ENCODE measurements around the gene PLEK. TPM values are rescaled to one million over a fixed set of nuclear protein-coding genes. Genes with fewer than 3 reads are reported as not detected.

Gene PLEK
- total and polyA plus RNA-seq, 9 of the 15 experiments (the other 6 are each of a cell fraction or from before 2014, with no cell fraction given), result 0.14 to 1.2 (median 0.36) TPM

DNA sequence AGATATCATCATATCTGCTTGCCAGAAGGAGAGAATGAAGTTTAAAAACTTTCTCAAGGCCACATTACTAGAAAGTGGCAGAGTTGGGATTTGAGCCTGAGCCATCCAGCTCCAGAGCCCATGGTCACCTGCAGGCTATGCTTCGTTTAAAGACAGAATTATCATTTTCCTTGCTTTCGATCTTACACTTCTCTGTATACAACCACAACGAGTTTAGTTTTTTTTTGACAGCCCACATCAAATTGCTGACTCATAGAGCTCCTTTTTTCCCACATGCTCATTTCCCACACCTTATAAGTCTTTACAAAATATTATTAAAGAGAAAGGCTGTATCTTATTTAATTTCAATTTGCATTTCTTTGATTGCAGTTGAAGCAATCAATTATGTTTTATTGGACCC lies 6.5 kb downstream of the PLEK start (continued):
- TF ChIP-seq, protein P1, sequence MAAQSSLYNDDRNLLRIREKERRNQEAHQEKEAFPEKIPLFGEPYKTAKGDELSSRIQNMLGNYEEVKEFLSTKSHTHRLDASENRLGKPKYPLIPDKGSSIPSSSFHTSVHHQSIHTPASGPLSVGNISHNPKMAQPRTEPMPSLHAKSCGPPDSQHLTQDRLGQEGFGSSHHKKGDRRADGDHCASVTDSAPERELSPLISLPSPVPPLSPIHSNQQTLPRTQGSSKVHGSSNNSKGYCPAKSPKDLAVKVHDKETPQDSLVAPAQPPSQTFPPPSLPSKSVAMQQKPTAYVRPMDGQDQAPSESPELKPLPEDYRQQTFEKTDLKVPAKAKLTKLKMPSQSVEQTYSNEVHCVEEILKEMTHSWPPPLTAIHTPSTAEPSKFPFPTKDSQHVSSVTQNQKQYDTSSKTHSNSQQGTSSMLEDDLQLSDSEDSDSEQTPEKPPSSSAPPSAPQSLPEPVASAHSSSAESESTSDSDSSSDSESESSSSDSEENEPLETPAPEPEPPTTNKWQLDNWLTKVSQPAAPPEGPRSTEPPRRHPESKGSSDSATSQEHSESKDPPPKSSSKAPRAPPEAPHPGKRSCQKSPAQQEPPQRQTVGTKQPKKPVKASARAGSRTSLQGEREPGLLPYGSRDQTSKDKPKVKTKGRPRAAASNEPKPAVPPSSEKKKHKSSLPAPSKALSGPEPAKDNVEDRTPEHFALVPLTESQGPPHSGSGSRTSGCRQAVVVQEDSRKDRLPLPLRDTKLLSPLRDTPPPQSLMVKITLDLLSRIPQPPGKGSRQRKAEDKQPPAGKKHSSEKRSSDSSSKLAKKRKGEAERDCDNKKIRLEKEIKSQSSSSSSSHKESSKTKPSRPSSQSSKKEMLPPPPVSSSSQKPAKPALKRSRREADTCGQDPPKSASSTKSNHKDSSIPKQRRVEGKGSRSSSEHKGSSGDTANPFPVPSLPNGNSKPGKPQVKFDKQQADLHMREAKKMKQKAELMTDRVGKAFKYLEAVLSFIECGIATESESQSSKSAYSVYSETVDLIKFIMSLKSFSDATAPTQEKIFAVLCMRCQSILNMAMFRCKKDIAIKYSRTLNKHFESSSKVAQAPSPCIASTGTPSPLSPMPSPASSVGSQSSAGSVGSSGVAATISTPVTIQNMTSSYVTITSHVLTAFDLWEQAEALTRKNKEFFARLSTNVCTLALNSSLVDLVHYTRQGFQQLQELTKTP (IDR thresholded peaks at IDR 0.05; ENCODE audit: low read depth in 1 of 2, partially characterized antibody in 2 of 2), result no peak
- no peak for TF ChIP-seq KLF6 (CRISPR knock-in tag; IDR thresholded peaks at IDR 0.05; ENCODE audit: borderline replicate concordance)
- TF ChIP-seq RNF2 (IDR thresholded peaks at IDR 0.05), result no peak
- TF ChIP-seq, protein P2, sequence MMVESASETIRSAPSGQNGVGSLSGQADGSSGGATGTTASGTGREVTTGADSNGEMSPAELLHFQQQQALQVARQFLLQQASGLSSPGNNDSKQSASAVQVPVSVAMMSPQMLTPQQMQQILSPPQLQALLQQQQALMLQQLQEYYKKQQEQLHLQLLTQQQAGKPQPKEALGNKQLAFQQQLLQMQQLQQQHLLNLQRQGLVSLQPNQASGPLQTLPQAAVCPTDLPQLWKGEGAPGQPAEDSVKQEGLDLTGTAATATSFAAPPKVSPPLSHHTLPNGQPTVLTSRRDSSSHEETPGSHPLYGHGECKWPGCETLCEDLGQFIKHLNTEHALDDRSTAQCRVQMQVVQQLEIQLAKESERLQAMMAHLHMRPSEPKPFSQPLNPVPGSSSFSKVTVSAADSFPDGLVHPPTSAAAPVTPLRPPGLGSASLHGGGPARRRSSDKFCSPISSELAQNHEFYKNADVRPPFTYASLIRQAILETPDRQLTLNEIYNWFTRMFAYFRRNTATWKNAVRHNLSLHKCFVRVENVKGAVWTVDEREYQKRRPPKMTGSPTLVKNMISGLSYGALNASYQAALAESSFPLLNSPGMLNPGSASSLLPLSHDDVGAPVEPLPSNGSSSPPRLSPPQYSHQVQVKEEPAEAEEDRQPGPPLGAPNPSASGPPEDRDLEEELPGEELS (CRISPR knock-in tag; IDR thresholded peaks at IDR 0.05; ENCODE audit: borderline replicate concordance), result no peak
- peak; percentile 46; the same call in 1 of the 2 replicates for TF ChIP-seq NFE2L1 (tag; IDR thresholded peaks at IDR 0.05; ENCODE audit: borderline replicate concordance, low read depth)
- no peak for TF ChIP-seq CBFA2T3 (IDR thresholded peaks at IDR 0.05)
- TF ChIP-seq MAFF (IDR thresholded peaks at IDR 0.05; ENCODE audit: low read length), result peak; percentile 85
- TF ChIP-seq ZNF57 (CRISPR knock-in tag; IDR thresholded peaks at IDR 0.05), result no peak
- 0 out of 2 replicates have a peak, but pooled peaks have one; percentile 49 for TF ChIP-seq L3MBTL2 (IDR thresholded peaks at IDR 0.05)
- TF ChIP-seq SMC3 (conservative IDR thresholded peaks at IDR 0.05; ENCODE audit: insufficient read depth, low read depth, low read length), result no peak
- no peak for TF ChIP-seq HOXB6 (CRISPR knock-in tag; IDR thresholded peaks at IDR 0.05; ENCODE audit: borderline replicate concordance)
- TF ChIP-seq FOXK2 (conservative IDR thresholded peaks at IDR 0.05 in 1 of 2, IDR thresholded peaks at IDR 0.05 in 1 of 2; ENCODE audit: low read depth in 2 of 2), result no peak
- TF ChIP-seq, protein P3, sequence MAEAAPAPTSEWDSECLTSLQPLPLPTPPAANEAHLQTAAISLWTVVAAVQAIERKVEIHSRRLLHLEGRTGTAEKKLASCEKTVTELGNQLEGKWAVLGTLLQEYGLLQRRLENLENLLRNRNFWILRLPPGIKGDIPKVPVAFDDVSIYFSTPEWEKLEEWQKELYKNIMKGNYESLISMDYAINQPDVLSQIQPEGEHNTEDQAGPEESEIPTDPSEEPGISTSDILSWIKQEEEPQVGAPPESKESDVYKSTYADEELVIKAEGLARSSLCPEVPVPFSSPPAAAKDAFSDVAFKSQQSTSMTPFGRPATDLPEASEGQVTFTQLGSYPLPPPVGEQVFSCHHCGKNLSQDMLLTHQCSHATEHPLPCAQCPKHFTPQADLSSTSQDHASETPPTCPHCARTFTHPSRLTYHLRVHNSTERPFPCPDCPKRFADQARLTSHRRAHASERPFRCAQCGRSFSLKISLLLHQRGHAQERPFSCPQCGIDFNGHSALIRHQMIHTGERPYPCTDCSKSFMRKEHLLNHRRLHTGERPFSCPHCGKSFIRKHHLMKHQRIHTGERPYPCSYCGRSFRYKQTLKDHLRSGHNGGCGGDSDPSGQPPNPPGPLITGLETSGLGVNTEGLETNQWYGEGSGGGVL (CRISPR knock-in tag; IDR thresholded peaks at IDR 0.05), result no peak
- TF ChIP-seq TOE1 (IDR thresholded peaks at IDR 0.05; ENCODE audit: borderline replicate concordance), result no peak
- TF ChIP-seq TOE1 (CRISPR knock-in tag; IDR thresholded peaks at IDR 0.05; ENCODE audit: borderline replicate concordance, low read depth), result no peak
- TF ChIP-seq MTA3 (IDR thresholded peaks at IDR 0.05; ENCODE audit: borderline replicate concordance), result no peak
- TF ChIP-seq, protein P4, sequence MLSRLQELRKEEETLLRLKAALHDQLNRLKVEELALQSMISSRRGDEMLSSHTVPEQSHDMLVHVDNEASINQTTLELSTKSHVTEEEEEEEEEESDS (CRISPR knock-in tag; IDR thresholded peaks at IDR 0.05), result no peak
- no peak for TF ChIP-seq CBFB (CRISPR knock-in tag; IDR thresholded peaks at IDR 0.05)
- TF ChIP-seq MAFG (tag; conservative IDR thresholded peaks at IDR 0.05), result peak; percentile 90
- TF ChIP-seq FOXJ3 (CRISPR knock-in tag; IDR thresholded peaks at IDR 0.05), result no peak
- TF ChIP-seq IFI16 (CRISPR knock-in tag; IDR thresholded peaks at IDR 0.05), result no peak
- no peak for TF ChIP-seq U2AF1 (optimal IDR thresholded peaks at IDR 0.05; ENCODE audit: low read depth, low read length)
- no peak for TF ChIP-seq EHMT2 (IDR thresholded peaks at IDR 0.05)
